Gastroesophageal sphincter (tissue), 3 donors: Measurements from ENCODE around the gene PAAF1.

Experiments
- EP300 ChIP-seq: sonication (generic); formaldehyde crosslinking; IDR thresholded peaks from one replicate; pipeline ENCODE4 v1.6.1; 2017; ENCODE audit warnings: antibody characterized with exemption, mild to moderate bottlenecking
- POLR2A ChIP-seq, 2 donors: fragments of 450-650 bp; IDR thresholded peaks; one replicate each; pipeline ENCODE4 v1.6.1; 2017; ENCODE audit warnings: antibody characterized with exemption in 2 of 2, mild to moderate bottlenecking in 2 of 2, moderate library complexity in 1 of 2
- TF ChIP-seq, protein P1 (sequence below), 4 experiments: fragments of 200-600 bp in 2 of 4; fragments of 450-650 bp in 2 of 4; sonication (generic) in 1 of 4; IDR thresholded peaks; one replicate each; pipeline ENCODE4 v1.5.1; 2017 to 2019; ENCODE audit warnings: antibody characterized with exemption in 4 of 4, mild to moderate bottlenecking in 2 of 4, moderate library complexity in 2 of 4

DNA sequence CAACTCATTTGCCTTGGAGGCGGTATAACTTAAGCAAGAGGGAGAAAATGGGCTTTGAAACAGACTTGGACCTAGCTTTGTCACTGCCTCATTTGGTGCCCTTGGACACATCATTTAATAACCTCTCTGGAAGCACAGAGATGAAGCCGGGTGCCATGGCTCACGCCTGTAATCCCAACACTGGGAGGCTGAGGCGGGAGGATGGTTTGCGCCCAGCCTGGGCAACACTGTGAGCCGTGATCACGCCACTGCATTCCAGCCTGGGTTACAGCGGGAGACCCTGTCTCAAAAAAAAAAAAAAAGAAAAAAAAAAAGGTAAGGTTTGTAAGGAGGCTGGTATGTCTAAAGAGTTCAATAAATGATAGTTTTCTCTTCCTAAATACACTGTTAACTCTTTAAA lies 959 bp upstream of the PAAF1 start:
- TF ChIP-seq POLR2A (IDR thresholded peaks at IDR 0.05), result no peak
- TF ChIP-seq, protein P1, sequence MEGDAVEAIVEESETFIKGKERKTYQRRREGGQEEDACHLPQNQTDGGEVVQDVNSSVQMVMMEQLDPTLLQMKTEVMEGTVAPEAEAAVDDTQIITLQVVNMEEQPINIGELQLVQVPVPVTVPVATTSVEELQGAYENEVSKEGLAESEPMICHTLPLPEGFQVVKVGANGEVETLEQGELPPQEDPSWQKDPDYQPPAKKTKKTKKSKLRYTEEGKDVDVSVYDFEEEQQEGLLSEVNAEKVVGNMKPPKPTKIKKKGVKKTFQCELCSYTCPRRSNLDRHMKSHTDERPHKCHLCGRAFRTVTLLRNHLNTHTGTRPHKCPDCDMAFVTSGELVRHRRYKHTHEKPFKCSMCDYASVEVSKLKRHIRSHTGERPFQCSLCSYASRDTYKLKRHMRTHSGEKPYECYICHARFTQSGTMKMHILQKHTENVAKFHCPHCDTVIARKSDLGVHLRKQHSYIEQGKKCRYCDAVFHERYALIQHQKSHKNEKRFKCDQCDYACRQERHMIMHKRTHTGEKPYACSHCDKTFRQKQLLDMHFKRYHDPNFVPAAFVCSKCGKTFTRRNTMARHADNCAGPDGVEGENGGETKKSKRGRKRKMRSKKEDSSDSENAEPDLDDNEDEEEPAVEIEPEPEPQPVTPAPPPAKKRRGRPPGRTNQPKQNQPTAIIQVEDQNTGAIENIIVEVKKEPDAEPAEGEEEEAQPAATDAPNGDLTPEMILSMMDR (IDR thresholded peaks at IDR 0.05), result no peak
- TF ChIP-seq EP300, result no peak
